ENCODE measurements around the gene IL27RA.
"Not testable (repeated sequence)": the region's sequence is repeated elsewhere in the genome, so short reads cannot be mapped to it uniquely, and the experiment has no call there.

IL27RA gene

GRCh38 chr19:14000691-14001375, 30.7 kb upstream of the IL27RA start:
- DNase-seq = no peak

GRCh38 chr19:14002571-14003250, 28.9 kb upstream of the IL27RA start:
- no peak for DNase-seq

- no peak for DNase-seq
Observed at GRCh38 chr19:14003251-14004055, 28.1 kb upstream of the IL27RA start.

- DNase-seq = no peak
Observed at GRCh38 chr19:14004619-14005348, 26.8 kb upstream of the IL27RA start.

- DNase-seq = peak; percentile 9
Observed at GRCh38 chr19:14005349-14006084, 26.0 kb upstream of the IL27RA start.

GRCh38 chr19:14006085-14006765, 25.3 kb upstream of the IL27RA start, which contains the start of gene RFX1:
Gene RFX1 (minus strand): TSS chr19:14006320. CDS start chr19:13993843, 12,477 bp downstream.
- DNase-seq = peak; percentile 99

GRCh38 chr19:14006766-14007562, 24.6 kb upstream of the IL27RA start:
- no peak for DNase-seq

GRCh38 chr19:14012378-14012915, 19.1 kb upstream of the IL27RA start:
- DNase-seq = no peak

GRCh38 chr19:14015524-14016035, 16.0 kb upstream of the IL27RA start:
- no peak for DNase-seq

GRCh38 chr19:14019100-14019499, 12.5 kb upstream of the IL27RA start:
- DNase-seq = no peak

- not testable (repeated sequence) for DNase-seq
Observed at GRCh38 chr19:14019739-14020138, 11.8 kb upstream of the IL27RA start.

- DNase-seq = no peak
Observed at GRCh38 chr19:14021474-14021873, 10.1 kb upstream of the IL27RA start.

- no peak for DNase-seq
Observed at GRCh38 chr19:14022469-14022868, 9.1 kb upstream of the IL27RA start.

- DNase-seq = peak; percentile 28
Observed at GRCh38 chr19:14023404-14024235, 7.9 kb upstream of the IL27RA start.

GRCh38 chr19:14026652-14027192, 4.8 kb upstream of the IL27RA start:
- DNase-seq = not testable (repeated sequence)

- no peak for DNase-seq
Observed at GRCh38 chr19:14027856-14028450, 3.6 kb upstream of the IL27RA start, which contains the start of gene RLN3. Gene RLN3 (plus strand): TSS chr19:14028148. CDS start chr19:14028205, 57 bp downstream.

- no peak for DNase-seq
Observed at GRCh38 chr19:14028901-14029300, 2.7 kb upstream of the IL27RA start.

- DNase-seq = no peak
Observed at GRCh38 chr19:14030997-14031718, 404 bp upstream of the IL27RA start.

All from SHP77 treated with DMSO at 0.1 percent for 48 hours (cell line).